ENCODE data around the gene TMPRSS15. TPM values are rescaled to one million over a fixed set of nuclear protein-coding genes. Genes with fewer than 3 reads are reported as not detected.

TMPRSS15 gene
- total RNA-seq (0.40 TPM), polyA plus RNA-seq (ENCODE audit: insufficient read depth in 1 of 8, insufficient read length in 8 of 8, low replicate concordance in 1 of 8) (1 to 10 TPM in 2 of 8 donors, under 1 TPM in 6; 0.62 to 1.4 (median 0.86) TPM)
- long read RNA-seq, donor 1, result 0 reads
- long read RNA-seq, donor 2, result 0 reads
- long read RNA-seq, donor 3, result 0 reads
- long read RNA-seq, donor 4, result 0 reads
- long read RNA-seq, donor 5, result 0 reads
- long read RNA-seq, donor 6, result 0 reads
- long read RNA-seq, donor 7, result 0 reads
- long read RNA-seq, donor 8, result 0 reads
- long read RNA-seq, donor 9, result 0 reads
- long read RNA-seq, donor 10, result 0 reads
- long read RNA-seq, donor 11, result 0 reads

DNA sequence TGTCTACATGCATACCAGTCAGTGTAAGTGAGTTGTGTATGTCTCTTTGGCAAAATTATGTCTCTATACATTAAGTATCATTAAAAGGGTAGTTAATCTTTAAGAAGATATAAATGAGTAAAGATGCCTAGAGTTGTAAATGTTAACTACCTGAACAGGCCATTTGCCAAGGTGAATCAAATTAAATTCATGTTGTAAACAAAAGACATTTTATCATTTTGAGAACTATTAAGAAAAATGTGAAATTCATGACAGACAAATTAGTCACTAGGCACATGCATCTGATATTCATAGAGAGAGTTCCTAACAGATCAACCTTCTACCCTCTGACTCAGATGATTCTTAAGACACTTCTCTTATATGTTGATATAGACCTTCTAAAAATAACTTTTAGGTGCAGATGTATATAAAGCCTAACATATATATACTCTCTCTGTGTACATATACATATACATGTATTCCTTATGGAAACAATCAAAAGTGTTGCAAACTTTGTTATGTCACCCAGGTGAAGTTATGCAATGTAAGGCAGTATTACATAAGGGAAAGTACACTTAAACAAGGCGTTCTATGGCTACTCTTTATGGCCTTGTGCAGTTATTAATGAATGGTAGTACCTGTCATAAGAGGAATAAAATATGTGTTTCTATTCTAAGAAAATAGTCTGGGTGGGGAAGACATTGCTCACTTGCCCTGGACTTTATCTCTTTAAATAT, at the start of gene TMPRSS15:
Gene TMPRSS15 (minus strand): TSS at position 51 of the 716 bp plus-strand sequence. CDS start 163 bp downstream, outside the sequence.
- WGBS (ENCODE audit: insufficient coverage), result no CpG with 5 or more reads among the region's 1 CpG
- H3K4me3 ChIP-seq (ENCODE audit: low read length), result no peak within 1 kb of the TSS
- no peaks in the 10 kb centered on the region for H3K4me1 ChIP-seq (ENCODE audit: control insufficient read depth, insufficient read depth, low read length)
- DNase-seq, result no peak
- no peaks in the 10 kb centered on the region for H3K27me3 ChIP-seq (ENCODE audit: control insufficient read depth, insufficient read depth, low read length)
- H3K36me3 ChIP-seq (ENCODE audit: control insufficient read depth, insufficient read depth, low read length), result no peaks in the 10 kb centered on the region
- H3K27ac ChIP-seq (ENCODE audit: low read length), result no peak within 1 kb of the TSS
- H3K9me3 ChIP-seq (replicated peaks; ENCODE audit: control insufficient read depth, low read depth, low read length), result peaks cover 2% of the 10 kb centered on the region

DNA sequence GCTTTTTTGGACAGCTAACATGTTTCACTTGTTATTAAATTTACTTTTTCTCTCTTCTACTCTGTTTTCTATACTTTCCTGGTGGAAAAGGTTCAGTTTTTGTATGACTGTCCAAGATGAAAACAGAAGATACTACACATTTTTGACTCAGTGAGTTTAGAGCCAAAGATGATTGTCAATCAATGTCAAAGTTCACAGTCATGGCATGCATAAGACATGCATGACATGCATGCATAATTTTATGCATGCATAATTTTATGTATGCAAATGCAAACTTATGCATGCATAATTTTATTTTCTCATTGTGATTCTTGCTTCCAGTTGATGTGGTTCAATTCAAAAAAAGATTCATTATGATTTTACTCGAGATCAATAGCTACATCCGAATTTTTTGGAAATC, 48.1 kb upstream of the TMPRSS15 start:
- Histone ChIP-seq H3K9me3 (replicated peaks; ENCODE audit: control insufficient read depth, low read depth, low read length) (no peaks in the 10 kb centered on the region), H3K4me1 (ENCODE audit: control insufficient read depth, insufficient read depth, low read length) (no peaks in the 10 kb centered on the region), H3K36me3 (ENCODE audit: control insufficient read depth, insufficient read depth, low read length) (no peaks in the 10 kb centered on the region), H3K27ac (ENCODE audit: low read length) (no peak overlapping the region), H3K4me3 (ENCODE audit: low read length) (no peak overlapping the region), H3K27me3 (ENCODE audit: control insufficient read depth, insufficient read depth, low read length) (no peaks in the 10 kb centered on the region)
- no peak for DNase-seq
- WGBS (ENCODE audit: insufficient coverage), result no CpG with 5 or more reads among the region's 2 CpGs

DNA sequence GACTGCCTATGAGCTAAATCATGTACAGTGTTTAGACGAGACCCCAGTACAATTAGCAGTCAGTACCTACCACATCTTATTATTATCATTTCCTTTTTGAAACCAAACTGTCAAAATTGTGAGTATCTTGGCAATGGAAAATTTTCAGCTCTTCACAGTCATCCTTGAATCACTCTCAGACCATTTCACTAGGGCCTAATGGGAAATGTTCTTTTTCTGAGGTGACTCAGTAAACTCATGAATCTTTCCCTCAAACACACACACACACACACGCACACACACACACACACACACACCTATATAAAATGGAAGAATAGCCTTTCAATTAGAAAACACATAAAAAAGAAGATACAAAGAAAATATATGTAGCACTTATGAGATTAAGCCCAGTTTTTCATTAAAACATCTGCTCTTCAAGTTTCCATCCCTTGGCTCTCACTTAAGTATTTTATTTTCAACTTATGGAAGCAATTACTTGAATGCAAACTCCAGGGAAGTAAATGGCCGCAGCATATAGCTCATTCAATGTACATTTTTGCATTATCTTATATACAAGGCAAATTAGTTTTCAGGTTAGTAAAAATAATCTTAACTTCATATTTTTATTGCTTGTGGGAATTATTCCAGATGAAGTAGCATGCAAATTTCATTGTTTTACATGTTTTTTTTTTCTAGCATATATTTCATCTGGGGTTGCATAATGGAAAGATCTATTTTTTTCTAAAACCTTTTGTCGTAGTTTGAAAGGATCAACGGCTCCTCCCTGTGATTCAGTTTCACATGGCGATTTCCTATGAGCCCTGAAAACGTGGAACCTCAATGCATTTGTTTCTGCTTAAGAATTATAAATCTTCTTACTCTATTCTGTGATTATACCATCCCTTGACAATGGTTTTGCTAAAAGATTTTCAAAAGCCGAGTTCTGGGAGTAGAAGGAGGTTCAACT, 46.3 kb upstream of the TMPRSS15 start:
- H3K27me3 ChIP-seq (ENCODE audit: control insufficient read depth, insufficient read depth, low read length), result no peaks in the 10 kb centered on the region
- peak overlapping the region; percentile 83 for H3K27ac ChIP-seq (ENCODE audit: low read length)
- no CpG with 5 or more reads among the region's 8 CpGs for WGBS (ENCODE audit: insufficient coverage)
- H3K4me3 ChIP-seq (ENCODE audit: low read length), result no peak overlapping the region
- H3K36me3 ChIP-seq (ENCODE audit: control insufficient read depth, insufficient read depth, low read length), result no peaks in the 10 kb centered on the region
- H3K9me3 ChIP-seq (replicated peaks; ENCODE audit: control insufficient read depth, low read depth, low read length), result peaks cover 2% of the 10 kb centered on the region
- no peaks in the 10 kb centered on the region for H3K4me1 ChIP-seq (ENCODE audit: control insufficient read depth, insufficient read depth, low read length)
- DNase-seq, result peak; percentile 82

DNA sequence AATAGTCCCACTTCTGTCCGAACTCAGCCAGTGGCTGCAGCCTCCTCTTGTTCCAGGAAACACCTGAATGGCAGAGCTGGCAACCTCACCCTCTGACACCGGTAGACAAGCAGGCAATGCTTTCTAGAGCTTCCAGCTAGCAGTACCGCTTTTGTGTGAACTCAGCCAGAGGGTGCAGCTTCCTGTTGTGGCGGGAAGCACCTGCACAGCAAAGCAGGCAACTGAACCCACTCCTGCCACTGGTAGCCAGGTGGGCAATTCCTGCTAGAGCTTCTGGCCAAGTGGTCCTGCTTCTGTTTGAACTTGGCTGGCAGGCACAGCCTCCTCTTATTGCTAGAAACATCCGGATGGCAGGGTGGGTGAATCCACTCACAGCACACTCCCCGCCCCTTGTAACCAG, 40.1 kb upstream of the TMPRSS15 start:
- H3K4me1 ChIP-seq (ENCODE audit: control insufficient read depth, insufficient read depth, low read length), result no peaks in the 10 kb centered on the region
- H3K27me3 ChIP-seq (ENCODE audit: control insufficient read depth, insufficient read depth, low read length), result no peaks in the 10 kb centered on the region
- no peak for DNase-seq
- no peak overlapping the region for H3K4me3 ChIP-seq (ENCODE audit: low read length)
- H3K27ac ChIP-seq (ENCODE audit: low read length), result no peak overlapping the region
- H3K36me3 ChIP-seq (ENCODE audit: control insufficient read depth, insufficient read depth, low read length), result no peaks in the 10 kb centered on the region
- H3K9me3 ChIP-seq (replicated peaks; ENCODE audit: control insufficient read depth, low read depth, low read length), result peaks cover 2% of the 10 kb centered on the region
- whole genome bisulfite sequencing (ENCODE audit: insufficient coverage), result 73% methylated on average over 6 of the region's 6 CpGs

DNA sequence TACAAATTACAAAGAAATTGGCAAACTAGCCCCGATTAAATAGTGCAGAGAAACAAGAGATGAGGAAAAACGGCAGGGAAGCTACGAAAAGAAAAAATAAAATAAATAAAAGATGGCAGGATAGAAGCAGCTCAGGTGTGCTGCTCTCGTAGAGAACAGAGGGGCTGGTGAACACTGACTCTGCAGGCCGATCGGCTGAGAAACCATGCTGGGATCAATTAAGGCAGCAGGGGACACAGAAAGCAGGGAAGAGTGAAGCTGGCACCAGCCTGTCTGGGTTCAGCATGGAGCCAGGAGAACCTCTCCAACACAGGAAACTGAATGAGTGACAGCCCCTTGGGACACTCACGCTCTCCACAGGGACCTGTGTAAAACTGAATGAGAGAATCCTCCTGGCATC, 39.5 kb upstream of the TMPRSS15 start:
- WGBS (ENCODE audit: insufficient coverage), result 63% methylated on average over 6 of the region's 7 CpGs
- Histone ChIP-seq H3K9me3 (replicated peaks; ENCODE audit: control insufficient read depth, low read depth, low read length) (peaks cover 2% of the 10 kb centered on the region), H3K4me1 (ENCODE audit: control insufficient read depth, insufficient read depth, low read length) (no peaks in the 10 kb centered on the region), H3K4me3 (ENCODE audit: low read length) (no peak overlapping the region), H3K27me3 (ENCODE audit: control insufficient read depth, insufficient read depth, low read length) (no peaks in the 10 kb centered on the region), H3K36me3 (ENCODE audit: control insufficient read depth, insufficient read depth, low read length) (no peaks in the 10 kb centered on the region), H3K27ac (ENCODE audit: low read length) (no peak overlapping the region)
- peak; percentile 1 for DNase-seq

DNA sequence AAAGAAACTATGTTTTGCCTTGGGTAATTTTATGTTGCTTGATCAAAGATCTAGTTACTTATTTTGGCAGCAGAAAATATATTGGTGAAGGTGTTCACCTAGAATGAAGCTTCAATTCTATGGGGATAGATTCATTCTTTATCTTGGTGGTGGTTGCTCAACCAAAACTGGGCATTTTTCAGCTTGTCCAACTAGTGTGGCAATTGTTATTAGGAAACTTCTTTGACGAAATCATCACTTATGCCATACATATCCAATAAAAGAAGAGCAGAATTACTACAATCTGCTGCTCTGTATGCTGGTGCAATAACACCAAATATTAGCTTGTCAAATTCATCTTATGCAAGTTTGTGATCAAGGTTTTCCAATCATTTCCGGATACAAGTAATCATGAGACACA, 26.8 kb upstream of the TMPRSS15 start:
- WGBS (ENCODE audit: insufficient coverage), result no CpG with 5 or more reads among the region's 2 CpGs
- no peaks in the 10 kb centered on the region for H3K4me1 ChIP-seq (ENCODE audit: control insufficient read depth, insufficient read depth, low read length)
- H3K36me3 ChIP-seq (ENCODE audit: control insufficient read depth, insufficient read depth, low read length), result no peaks in the 10 kb centered on the region
- no peak for DNase-seq
- H3K4me3 ChIP-seq (ENCODE audit: low read length), result no peak overlapping the region
- no peaks in the 10 kb centered on the region for H3K9me3 ChIP-seq (replicated peaks; ENCODE audit: control insufficient read depth, low read depth, low read length)
- H3K27me3 ChIP-seq (ENCODE audit: control insufficient read depth, insufficient read depth, low read length), result no peaks in the 10 kb centered on the region
- no peak overlapping the region for H3K27ac ChIP-seq (ENCODE audit: low read length)

DNA sequence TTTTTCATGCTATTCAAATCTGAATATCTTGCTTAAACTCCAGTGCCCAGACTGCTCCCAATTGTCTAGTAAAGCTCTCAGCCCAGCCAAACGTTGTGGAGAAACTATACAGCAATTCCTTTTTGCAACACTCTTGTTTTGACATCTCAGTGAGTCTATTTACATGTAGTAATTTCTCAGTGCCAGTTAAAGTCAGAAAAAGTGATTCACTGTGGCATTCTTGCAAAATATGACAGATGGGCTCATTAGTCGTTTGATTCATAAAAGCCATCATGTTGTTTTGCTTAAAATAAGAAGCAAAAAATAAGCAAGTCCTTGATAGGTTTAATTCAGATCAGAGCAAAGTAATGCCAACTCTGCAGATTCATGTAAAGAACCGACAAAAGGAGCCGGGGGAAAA, 20.7 kb upstream of the TMPRSS15 start:
- Histone ChIP-seq H3K27me3 (ENCODE audit: control insufficient read depth, insufficient read depth, low read length) (no peaks in the 10 kb centered on the region), H3K4me1 (ENCODE audit: control insufficient read depth, insufficient read depth, low read length) (no peaks in the 10 kb centered on the region), H3K4me3 (ENCODE audit: low read length) (no peak overlapping the region), H3K9me3 (replicated peaks; ENCODE audit: control insufficient read depth, low read depth, low read length) (no peaks in the 10 kb centered on the region), H3K27ac (ENCODE audit: low read length) (no peak overlapping the region), H3K36me3 (ENCODE audit: control insufficient read depth, insufficient read depth, low read length) (no peaks in the 10 kb centered on the region)
- 67% methylated on average over 3 of the region's 4 CpGs for WGBS (ENCODE audit: insufficient coverage)
- DNase-seq, result no peak

DNA sequence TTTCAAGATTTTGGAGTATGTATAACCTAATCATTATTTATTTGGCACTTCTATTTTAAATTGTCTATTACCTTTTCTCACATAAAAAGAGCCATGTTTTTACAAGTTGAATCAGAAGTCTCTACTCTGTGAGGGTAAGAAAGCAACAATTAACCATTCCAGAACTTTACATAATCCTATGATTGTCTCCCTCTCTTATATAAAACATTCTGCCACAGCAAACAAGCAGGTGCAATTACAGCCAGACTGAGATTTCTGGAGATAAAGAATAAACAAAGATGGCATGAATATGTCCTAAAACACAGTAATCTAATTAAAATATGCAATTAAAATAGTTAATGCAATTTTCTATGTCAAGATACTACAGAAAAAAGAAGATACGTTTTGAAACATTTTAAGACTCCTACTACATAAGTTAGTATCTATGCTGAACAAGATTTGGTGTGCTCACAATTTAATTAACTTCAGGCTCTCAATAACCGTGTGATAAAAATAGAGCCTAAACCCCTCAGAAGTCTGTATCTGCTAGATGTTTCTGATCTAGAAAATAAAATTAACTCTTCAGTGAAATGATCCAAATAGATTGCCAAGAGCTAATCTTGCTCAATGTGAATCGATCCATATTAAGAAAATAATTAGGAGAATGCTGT, 13.7 kb upstream of the TMPRSS15 start:
- no peaks in the 10 kb centered on the region for H3K9me3 ChIP-seq (replicated peaks; ENCODE audit: control insufficient read depth, low read depth, low read length)
- no peaks in the 10 kb centered on the region for H3K4me1 ChIP-seq (ENCODE audit: control insufficient read depth, insufficient read depth, low read length)
- H3K36me3 ChIP-seq (ENCODE audit: control insufficient read depth, insufficient read depth, low read length), result no peaks in the 10 kb centered on the region
- H3K27ac ChIP-seq (ENCODE audit: low read length), result no peak overlapping the region
- H3K4me3 ChIP-seq (ENCODE audit: low read length), result no peak overlapping the region
- WGBS (ENCODE audit: insufficient coverage), result no CpG with 5 or more reads among the region's 3 CpGs
- no peaks in the 10 kb centered on the region for H3K27me3 ChIP-seq (ENCODE audit: control insufficient read depth, insufficient read depth, low read length)
- DNase-seq, result no peak

DNA sequence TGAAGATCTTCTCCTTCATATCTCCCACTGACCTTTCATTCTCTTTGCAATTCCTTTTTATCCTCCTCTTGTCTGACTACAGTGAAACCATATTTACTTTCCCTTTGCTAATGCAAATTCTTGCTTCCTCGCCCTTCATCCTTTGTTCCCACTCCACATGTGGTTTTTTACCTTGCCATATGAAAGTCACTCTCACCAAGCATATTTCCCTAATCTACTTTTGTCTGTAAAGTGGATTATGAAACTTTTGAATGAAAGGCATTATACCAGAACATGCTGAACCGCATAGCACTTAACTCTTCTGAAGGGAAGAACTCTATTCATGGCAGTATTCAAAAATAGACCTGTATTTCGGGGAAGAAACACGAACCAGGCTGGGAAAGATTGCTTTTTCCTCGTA, 8.0 kb upstream of the TMPRSS15 start:
- DNase-seq, result no peak
- H3K27ac ChIP-seq (ENCODE audit: low read length), result no peak overlapping the region
- H3K4me1 ChIP-seq (ENCODE audit: control insufficient read depth, insufficient read depth, low read length), result no peaks in the 10 kb centered on the region
- no peak overlapping the region for H3K4me3 ChIP-seq (ENCODE audit: low read length)
- no peaks in the 10 kb centered on the region for H3K27me3 ChIP-seq (ENCODE audit: control insufficient read depth, insufficient read depth, low read length)
- WGBS (ENCODE audit: insufficient coverage), result no CpG with 5 or more reads among the region's 5 CpGs
- H3K36me3 ChIP-seq (ENCODE audit: control insufficient read depth, insufficient read depth, low read length), result no peaks in the 10 kb centered on the region
- H3K9me3 ChIP-seq (replicated peaks; ENCODE audit: control insufficient read depth, low read depth, low read length), result no peaks in the 10 kb centered on the region

Measured in muscle of leg (tissue), 16 donors.